Renal cortex interstitium (tissue), 11 donors: ENCODE results near the gene METRN. TPM values are rescaled to one million over a fixed set of nuclear protein-coding genes. Genes with fewer than 3 reads are reported as not detected.

Experiments used
- DNase-seq, 11 donors: peaks; one replicate each; pipeline ENCODE4 v3.0.0-alpha.2; 2013; ENCODE audit warnings: low read depth in 9 of 11, low spot score in 4 of 11; ENCODE audit errors: extremely low read depth in 1 of 11
- polyA plus RNA-seq, 3 donors: library from polyadenylated mRNA; unstranded; fragments of 120-200 nt; gene quantifications; one replicate each; pipeline ENCODE4 v1.2.1, GENCODE V29; 2013; ENCODE audit not compliant: insufficient read length in 3 of 3

Gene METRN
- polyA plus RNA-seq, 3 donors: 4.0 to 15.4 (median 11.3) TPM

DNA sequence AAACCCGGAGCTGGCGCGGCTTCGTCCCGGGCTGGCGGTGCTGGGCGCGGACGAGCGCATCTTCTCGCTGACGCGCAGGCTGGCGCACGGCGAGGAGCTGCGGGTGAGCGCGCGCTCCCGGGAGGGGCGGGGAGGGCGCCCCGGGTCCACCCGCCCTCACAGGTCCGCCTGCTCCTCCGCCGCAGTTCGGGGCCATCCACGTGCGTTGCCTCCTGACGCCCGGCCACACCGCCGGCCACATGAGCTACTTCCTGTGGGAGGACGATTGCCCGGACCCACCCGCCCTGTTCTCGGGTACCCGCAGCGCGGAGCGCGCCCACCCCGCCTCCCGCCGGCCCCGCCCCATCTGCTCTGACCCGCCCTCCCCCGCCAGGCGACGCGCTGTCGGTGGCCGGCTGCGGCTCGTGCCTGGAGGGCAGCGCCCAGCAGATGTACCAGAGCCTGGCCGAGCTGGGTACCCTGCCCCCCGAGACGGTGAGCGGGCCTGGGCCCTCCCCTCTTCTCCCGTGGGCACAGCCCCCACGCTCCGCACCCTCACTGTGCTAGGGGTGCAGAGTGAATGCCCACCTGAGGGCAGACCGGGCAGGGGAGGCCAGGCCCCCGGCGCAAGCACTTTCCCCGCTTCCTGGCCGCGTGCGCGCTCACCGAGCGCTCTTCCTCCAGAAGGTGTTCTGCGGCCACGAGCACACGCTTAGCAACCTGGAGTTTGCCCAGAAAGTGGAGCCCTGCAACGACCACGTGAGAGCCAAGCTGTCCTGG, 13.4 kb downstream of the METRN start:
- no peak for DNase-seq

DNA sequence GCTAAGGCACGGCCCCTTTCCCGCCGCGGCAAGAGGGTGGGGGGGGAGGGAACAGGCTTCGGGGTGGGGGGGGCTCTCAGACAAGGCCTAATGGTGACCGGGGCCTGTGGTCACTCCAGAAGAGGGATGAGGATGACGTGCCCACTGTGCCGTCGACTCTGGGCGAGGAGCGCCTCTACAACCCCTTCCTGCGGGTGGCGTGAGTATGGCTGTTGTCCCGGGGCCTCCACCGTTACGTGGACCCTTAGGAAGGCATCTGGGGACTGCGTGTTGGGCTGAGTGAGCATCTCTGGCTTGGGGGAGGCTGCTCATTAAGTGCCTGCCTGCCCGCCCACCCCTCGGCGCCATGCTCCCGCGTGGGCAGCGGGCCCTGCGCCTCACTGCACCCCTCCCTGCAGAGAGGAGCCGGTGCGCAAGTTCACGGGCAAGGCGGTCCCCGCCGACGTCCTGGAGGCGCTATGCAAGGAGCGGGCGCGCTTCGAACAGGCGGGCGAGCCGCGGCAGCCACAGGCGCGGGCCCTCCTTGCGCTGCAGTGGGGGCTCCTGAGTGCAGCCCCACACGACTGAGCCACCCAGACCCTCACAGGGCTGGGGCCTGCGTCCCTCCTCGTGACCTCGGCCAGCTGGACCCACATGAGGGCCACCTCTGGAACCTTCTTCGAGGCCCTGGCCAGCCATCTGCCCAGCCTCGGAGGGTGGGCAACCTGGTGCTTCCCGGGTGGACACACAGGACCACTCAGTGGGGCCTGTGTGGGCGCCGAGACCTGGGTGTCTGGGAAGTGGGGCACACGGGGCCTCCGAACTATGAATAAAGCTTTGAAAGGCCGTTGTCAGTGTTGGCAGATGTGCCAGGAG, 14.2 kb downstream of the METRN start:
- no peak for DNase-seq

GRCh38 chr16:729768-730665, 15.1 kb downstream of the METRN start:
- DNase-seq: no peak

DNA sequence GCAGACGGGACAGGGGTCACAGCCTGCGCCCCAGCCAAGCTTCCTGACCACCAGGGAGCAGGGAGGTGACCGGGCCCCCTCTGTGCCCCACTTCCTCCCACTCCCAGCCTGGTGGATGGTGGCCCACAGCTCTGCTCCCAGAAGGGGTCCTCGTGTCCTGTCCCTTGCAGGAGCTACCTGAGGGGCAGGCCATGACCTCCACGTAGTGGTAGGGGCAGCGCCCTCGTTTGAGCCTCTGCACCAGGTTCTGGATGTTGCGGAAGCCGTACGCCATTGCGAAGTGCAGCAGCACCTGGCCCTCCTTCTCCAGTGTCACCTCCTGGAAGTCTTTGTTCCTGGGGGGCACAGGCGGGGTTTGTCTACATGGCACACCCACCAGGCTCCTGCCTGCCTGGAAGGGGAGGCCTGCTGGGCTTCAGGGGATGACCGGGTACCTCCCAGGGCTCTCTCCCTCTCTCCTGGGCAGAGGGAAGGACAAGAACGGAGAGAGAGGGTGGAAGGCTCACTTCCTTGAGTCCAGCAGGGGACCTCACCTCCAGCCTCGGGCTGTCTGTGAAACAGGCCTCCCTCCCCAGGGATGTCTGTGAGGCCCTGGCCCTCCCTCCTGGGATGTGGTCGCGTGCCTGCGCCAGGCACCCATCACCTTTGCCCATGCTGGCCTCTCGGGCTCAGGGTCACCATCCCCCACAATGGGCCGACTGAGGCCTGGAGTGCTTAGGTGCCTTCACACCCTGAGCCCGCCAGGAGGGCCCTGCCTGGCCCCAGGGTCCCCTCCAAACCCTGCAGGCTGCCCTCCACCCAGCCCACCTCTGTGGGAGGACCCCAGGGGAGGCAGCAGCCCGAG, 16.0 kb downstream of the METRN start:
- DNase-seq: no peak

DNA sequence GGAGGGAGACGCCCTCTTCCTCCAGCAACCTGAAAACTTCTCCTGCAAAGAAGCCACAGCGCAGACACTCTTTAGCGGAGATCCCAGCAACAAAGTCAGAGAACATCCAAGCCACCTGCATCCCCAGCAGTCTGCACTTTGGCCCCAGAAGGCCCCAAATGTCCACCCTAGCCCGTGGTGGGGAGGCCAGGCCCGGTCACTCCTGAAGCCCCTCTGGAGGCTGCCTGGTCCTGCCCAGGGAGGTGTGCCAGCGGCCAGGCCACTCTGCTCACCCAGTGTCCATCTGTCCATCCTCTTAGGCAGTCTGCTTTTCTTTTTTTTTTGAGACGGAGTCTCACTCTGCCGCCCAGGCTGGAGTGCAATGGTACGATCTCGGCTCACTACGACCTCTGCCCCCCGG, 17.4 kb downstream of the METRN start:
- DNase-seq: no peak

DNA sequence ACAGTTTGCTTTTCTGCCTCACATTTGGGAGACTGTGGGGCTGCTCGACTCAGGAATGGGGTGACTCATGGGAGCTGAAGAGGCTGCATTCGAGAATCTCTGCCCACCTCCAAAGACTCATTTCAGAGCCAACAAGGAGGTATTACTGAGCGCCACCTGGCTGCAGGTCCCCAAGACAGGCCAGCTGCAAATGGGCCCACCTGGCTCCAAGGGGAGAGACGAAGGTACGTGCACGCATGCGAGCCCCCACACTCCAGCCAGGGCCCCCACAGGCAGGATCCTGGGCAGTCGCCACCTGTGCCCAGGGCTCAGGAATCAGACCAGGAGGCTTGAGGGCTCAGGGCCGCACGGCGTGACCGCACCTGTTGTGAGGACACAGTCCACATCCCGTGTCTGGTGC, 18.0 kb downstream of the METRN start:
- DNase-seq: no peak

GRCh38 chr16:733382-734207, 18.7 kb downstream of the METRN start:
- no peak for DNase-seq

- DNase-seq: no peak
These were observed 19.5 kb downstream of the METRN start for GRCh38 chr16:734208-734980.

DNA sequence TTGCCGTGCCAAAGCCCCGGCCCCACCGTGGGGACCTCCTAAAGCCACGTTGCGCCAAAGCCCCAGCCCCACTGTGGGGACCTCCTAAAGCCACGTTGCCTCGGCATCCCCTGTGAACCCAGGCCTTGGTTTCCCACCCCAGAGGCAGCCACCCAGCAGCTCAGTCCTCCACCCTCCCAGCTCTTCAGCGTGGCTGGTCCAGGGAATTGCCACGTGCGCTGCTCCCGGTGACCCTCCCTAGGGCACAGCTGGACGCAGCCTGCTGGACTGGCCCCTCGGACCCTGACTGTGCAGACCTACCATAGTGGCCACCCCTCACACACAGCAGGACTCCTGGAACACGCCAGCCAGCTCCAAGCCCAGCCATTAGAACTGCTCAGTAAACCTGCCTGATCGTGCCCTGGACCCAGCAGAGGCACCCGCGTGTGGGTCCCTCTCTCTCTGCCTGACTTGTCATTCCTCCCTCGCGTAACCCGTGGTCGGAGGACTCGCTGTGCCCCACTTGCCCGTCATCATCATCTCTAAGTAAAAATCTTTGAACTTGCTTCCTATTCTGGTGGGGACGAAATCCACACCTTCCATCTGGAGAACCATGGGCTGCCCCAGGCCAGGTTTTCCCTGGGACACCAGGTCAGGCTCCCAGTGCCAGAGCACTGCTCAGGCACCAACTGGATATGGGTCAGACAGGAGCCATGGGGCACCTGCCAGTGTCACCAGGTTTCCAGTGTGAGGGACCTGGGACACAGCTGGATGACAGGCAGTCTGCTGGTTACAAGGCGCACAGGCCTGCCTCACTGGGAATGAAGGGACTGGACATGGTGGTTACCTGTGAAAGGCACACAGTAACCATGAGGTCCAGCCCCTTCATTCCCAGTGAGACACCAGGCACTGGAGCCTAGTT, 20.3 kb downstream of the METRN start:
- DNase-seq: no peak

- no peak for DNase-seq
These were observed 21.1 kb downstream of the METRN start for GRCh38 chr16:735982-736453.

- no peak for DNase-seq
These were observed 22.1 kb downstream of the METRN start for GRCh38 chr16:736936-737481.

GRCh38 chr16:739560-740458, 24.9 kb downstream of the METRN start:
- DNase-seq: no peak

DNA sequence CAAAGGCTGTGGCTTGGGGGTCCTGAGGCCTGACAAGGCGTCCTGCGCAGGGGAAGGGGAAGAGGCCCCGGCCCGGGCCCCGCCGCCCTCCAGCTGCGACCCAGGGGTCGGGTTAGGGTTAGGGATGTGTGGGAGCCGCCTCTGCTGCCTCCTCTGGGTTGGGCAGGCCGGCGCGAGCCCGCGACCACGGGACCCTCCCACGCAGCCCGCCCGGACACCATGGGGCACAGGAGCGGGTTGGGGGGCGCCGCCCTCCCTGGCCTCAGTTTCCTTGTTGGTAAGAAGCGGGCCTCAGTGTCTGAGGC, 25.5 kb downstream of the METRN start:
- no peak for DNase-seq

DNA sequence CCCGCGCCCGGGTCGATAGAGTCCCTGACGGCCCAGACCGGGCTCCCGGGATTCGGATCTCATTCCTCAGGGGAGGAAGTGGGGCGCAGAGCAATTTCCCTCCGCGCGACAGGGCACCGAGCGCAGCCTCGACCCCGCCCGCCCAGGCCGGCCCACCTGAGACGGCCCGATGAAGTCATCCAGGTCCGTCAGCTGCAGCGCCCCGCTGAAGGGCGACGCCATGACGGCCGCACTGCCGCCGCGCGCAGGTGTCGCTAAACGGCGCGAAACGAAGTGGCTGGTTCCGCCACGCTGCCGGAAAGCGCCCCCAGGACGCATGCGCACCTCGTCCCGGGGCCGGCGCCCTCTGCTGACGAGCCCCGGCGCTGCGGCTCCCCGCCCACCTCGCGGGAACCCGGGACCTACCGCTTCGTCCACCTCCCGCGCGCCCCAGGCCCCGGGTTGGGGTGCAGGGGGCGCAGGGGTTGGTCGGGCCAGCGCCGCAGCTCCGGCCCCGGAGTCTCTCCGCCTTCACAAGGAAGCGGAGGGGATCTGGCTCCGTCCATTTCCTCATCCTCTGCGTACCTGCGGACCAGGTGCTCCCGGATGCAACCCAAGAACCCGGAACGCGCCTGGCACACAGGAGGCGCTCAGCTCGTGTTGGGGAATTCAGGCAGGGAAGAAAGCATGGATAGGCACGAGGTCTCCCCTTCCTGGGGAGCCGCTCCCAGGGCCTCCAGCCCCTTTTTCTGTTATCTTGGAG, 26.0 kb downstream of the METRN start, which contains the start of gene CIAO3:
TSS of gene CIAO3 (minus strand) at position 234 of the 742 bp plus-strand sequence. CDS start at position 222, 12 bp downstream.
- peak; percentile 58 to 88 (median 82) for DNase-seq
